GM23338 (cell line): Measurements from ENCODE around the gene CAMTA1.

Experiments
- CREB1 ChIP-seq: fragments of 250-450 bp; sonication (Bioruptor Pico); IDR thresholded peaks from 2 replicates; pipeline ENCODE4 v1.5.0; 2020; ENCODE audit warnings: low read depth, mild to moderate bottlenecking, moderate library complexity
- CTCF ChIP-seq, 2 experiments: fragments of 200-600 bp in 1 of 2; sonication (generic) in 1 of 2; conservative IDR thresholded peaks; 2 replicates each; pipeline versions ENCODE4 v1.5.1 to v1.6.1; 2016 to 2017; ENCODE audit warnings: antibody characterized with exemption in 2 of 2, low read depth in 2 of 2, mild to moderate bottlenecking in 2 of 2, moderate library complexity in 1 of 2
- EZH2 ChIP-seq: fragments of 200-600 bp; sonication (generic); IDR thresholded peaks from one replicate; pipeline ENCODE4 v1.8.0; 2017; ENCODE audit warnings: antibody characterized with exemption, mild to moderate bottlenecking, low read depth; ENCODE audit not compliant: unreplicated experiment
- EZH2phosphoT487 ChIP-seq: fragments of 200-600 bp; sonication (generic); IDR thresholded peaks from one replicate; pipeline ENCODE4 v1.8.1; 2018; ENCODE audit warnings: antibody characterized with exemption; ENCODE audit not compliant: unreplicated experiment
- JUNB ChIP-seq: IDR thresholded peaks from one replicate; pipeline ENCODE4 v1.6.1; 2016; ENCODE audit warnings: antibody characterized with exemption; ENCODE audit not compliant: unreplicated experiment
- POLR2AphosphoS5 ChIP-seq: IDR thresholded peaks from 2 replicates; pipeline ENCODE4 v1.6.1; 2016; ENCODE audit warnings: antibody characterized with exemption, low read depth
- REST ChIP-seq: IDR thresholded peaks from one replicate; pipeline ENCODE4 v1.6.1; 2018; ENCODE audit warnings: antibody characterized with exemption; ENCODE audit not compliant: unreplicated experiment
- STAT1 ChIP-seq: IDR thresholded peaks from one replicate; pipeline ENCODE4 v1.6.1; 2016; ENCODE audit warnings: antibody characterized with exemption; ENCODE audit not compliant: unreplicated experiment
- ZNF114 ChIP-seq: fragments of 250-450 bp; sonication (Bioruptor Pico); IDR thresholded peaks from 2 replicates; pipeline ENCODE4 v1.5.0; 2020; ENCODE audit warnings: mild to moderate bottlenecking, moderate library complexity
- ZNF331 ChIP-seq: fragments of 250-450 bp; sonication (Bioruptor Pico); IDR thresholded peaks from 2 replicates; pipeline ENCODE4 v1.5.0; 2020; ENCODE audit warnings: low read depth, mild to moderate bottlenecking, moderate library complexity

- TF ChIP-seq POLR2AphosphoS5 (no peak), CTCF (conservative IDR thresholded peaks at IDR 0.05; ENCODE audit: low read depth in 2 of 2) (peak; percentile 93 to 94), REST (no peak), EZH2 (no peak), EZH2phosphoT487 (no peak), JUNB (no peak), CREB1 (CRISPR knock-in tag) (no peak), ZNF114 (CRISPR knock-in tag) (no peak), STAT1 (no peak), ZNF331 (CRISPR knock-in tag) (no peak)
Observed at GRCh38 chr1:7646981-7647901, 862.0 kb downstream of the CAMTA1 start.
